Gastroesophageal sphincter (tissue), 3 donors: ENCODE results near the gene MFSD2A.

Source experiments
- CTCF ChIP-seq, 4 experiments: fragments of 200-600 bp in 2 of 4; fragments of 450-650 bp in 2 of 4; sonication (generic) in 1 of 4; IDR thresholded peaks; one replicate each; pipeline ENCODE4 v1.5.1; 2017 to 2019; ENCODE audit warnings: antibody characterized with exemption in 4 of 4, mild to moderate bottlenecking in 2 of 4, moderate library complexity in 2 of 4
- POLR2A ChIP-seq, 2 donors: fragments of 450-650 bp; IDR thresholded peaks; one replicate each; pipeline ENCODE4 v1.6.1; 2017; ENCODE audit warnings: antibody characterized with exemption in 2 of 2, mild to moderate bottlenecking in 2 of 2, moderate library complexity in 1 of 2
- POLR2AphosphoS5 ChIP-seq: sonication (generic); formaldehyde crosslinking; IDR thresholded peaks from one replicate; pipeline ENCODE4 v1.6.1; 2017; ENCODE audit warnings: antibody characterized with exemption

GRCh38 chr1:39926820-39927219, 28.1 kb upstream of the MFSD2A start:
- TF ChIP-seq CTCF (IDR thresholded peaks at IDR 0.05) (no peak), POLR2AphosphoS5 (no peak), POLR2A (IDR thresholded peaks at IDR 0.05) (no peak)
